Breast epithelium (tissue), 3 donors: ENCODE results near the gene SCGB3A2.

ENCODE experiments used
- POLR2A ChIP-seq: fragments of 450-650 bp; IDR thresholded peaks from one replicate; pipeline ENCODE4 v1.6.1; 2016; ENCODE audit warnings: antibody characterized with exemption, mild to moderate bottlenecking, moderate library complexity
- POLR2AphosphoS5 ChIP-seq, 3 donors: sonication (generic); formaldehyde crosslinking; IDR thresholded peaks; one replicate each; pipeline ENCODE4 v1.6.1; 2017; ENCODE audit warnings: antibody characterized with exemption in 3 of 3
- TF ChIP-seq, protein P1 (sequence below), 3 donors: fragments of 450-650 bp; IDR thresholded peaks; one replicate each; pipeline ENCODE4 v1.5.1; 2016 to 2017; ENCODE audit warnings: antibody characterized with exemption in 3 of 3, mild to moderate bottlenecking in 3 of 3, moderate library complexity in 3 of 3

DNA sequence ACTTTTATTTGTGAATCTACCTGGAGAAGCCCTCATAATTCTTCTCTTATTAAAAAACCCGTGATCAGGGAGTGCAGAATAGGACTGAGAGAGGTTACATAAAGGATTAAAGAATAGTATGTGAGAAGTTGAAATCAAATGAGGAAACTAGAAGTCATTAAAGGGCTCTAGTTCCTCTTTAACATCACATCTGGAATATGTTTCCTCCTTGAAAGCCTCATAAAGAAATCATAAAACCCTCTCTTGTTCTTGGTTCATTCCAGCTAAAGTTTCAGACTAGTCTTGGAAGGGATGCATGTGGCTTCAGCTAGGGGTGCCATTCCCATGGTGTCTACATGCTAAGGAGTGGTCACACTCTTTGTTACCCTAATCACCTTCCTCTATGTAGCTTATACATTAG lies 33.5 kb downstream of the SCGB3A2 start:
- TF ChIP-seq, protein P1, sequence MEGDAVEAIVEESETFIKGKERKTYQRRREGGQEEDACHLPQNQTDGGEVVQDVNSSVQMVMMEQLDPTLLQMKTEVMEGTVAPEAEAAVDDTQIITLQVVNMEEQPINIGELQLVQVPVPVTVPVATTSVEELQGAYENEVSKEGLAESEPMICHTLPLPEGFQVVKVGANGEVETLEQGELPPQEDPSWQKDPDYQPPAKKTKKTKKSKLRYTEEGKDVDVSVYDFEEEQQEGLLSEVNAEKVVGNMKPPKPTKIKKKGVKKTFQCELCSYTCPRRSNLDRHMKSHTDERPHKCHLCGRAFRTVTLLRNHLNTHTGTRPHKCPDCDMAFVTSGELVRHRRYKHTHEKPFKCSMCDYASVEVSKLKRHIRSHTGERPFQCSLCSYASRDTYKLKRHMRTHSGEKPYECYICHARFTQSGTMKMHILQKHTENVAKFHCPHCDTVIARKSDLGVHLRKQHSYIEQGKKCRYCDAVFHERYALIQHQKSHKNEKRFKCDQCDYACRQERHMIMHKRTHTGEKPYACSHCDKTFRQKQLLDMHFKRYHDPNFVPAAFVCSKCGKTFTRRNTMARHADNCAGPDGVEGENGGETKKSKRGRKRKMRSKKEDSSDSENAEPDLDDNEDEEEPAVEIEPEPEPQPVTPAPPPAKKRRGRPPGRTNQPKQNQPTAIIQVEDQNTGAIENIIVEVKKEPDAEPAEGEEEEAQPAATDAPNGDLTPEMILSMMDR (IDR thresholded peaks at IDR 0.05): no peak
- no peak for TF ChIP-seq POLR2AphosphoS5 (IDR thresholded peaks at IDR 0.05)
- no peak for TF ChIP-seq POLR2A
